ENCODE results near the gene PLXNB1.

GRCh38 chr3:48407542-48408099 lies 22.3 kb downstream of the PLXNB1 start:
- TF ChIP-seq POLR2A (IDR thresholded peaks at IDR 0.05; ENCODE audit: borderline replicate concordance, extremely low read depth, insufficient read depth, insufficient read length), result no peak
- TF ChIP-seq CTCF (IDR thresholded peaks at IDR 0.05 in 2 of 3, conservative IDR thresholded peaks at IDR 0.05 in 1 of 3; ENCODE audit: borderline replicate concordance in 1 of 3, insufficient read depth in 1 of 3, low read depth in 2 of 3, low read length in 2 of 3), result no peak
- no peak for TF ChIP-seq EZH2 (IDR thresholded peaks at IDR 0.05)
- TF ChIP-seq POLR2AphosphoS5 (IDR thresholded peaks at IDR 0.05; ENCODE audit: low read depth, low read length), result no peak
- TF ChIP-seq MAX (IDR thresholded peaks at IDR 0.05), result no peak
